ENCODE measurements around the gene TOMM6. TPM values are rescaled to one million over a fixed set of nuclear protein-coding genes. Genes with fewer than 3 reads are reported as not detected.

The TOMM6 gene
- total RNA-seq, 1 donor from 2014 or later: 203 TPM

DNA sequence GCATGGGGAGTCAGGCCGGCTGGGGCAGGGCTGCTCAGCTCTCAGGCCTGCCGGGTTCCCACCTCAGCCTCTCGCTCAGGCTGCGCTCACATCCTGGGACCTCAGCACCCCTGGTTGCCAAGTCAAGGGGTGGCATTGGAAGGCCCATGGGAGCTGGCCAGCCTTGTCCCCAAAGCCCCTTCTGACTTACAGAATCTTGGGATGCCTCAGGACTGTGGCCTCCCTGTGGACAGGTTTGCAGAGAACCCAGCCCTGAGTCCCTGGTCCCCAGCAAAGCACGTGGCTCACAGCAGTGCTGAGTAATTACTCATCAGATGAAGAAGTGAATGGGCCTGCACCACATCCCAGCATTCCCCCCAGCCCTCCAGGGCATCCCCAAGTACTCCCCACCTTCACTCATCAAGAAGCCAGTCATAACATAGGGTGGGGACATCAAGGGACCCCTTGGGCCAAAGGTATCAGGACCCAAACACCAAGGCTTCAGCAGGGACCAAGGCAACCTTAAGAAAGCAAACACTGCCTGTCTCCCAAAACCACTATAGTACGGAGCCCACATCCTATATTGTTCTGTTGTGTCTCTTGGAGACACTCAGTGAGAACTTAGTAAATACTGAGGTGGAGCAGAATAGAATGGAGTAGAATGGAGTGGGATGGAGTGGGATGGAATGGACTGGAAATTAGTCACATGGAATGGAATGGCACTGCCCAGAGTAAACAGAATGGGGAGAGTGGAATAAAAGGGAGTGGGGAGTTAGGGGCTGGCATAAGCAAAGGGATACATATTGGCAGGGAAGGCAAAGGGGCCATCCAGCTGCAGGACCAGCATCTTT is 43.9 kb upstream of the TOMM6 start:
- H3K9me3 Mint-ChIP-seq: no peaks in the 10 kb centered on the region
- no peak overlapping the region for H3K27ac Mint-ChIP-seq
- peaks cover 9% of the 10 kb centered on the region for H3K27me3 Mint-ChIP-seq
- DNase-seq (ENCODE audit: extremely low spot score, unreplicated experiment): no peak
- TF ChIP-seq, protein P1, sequence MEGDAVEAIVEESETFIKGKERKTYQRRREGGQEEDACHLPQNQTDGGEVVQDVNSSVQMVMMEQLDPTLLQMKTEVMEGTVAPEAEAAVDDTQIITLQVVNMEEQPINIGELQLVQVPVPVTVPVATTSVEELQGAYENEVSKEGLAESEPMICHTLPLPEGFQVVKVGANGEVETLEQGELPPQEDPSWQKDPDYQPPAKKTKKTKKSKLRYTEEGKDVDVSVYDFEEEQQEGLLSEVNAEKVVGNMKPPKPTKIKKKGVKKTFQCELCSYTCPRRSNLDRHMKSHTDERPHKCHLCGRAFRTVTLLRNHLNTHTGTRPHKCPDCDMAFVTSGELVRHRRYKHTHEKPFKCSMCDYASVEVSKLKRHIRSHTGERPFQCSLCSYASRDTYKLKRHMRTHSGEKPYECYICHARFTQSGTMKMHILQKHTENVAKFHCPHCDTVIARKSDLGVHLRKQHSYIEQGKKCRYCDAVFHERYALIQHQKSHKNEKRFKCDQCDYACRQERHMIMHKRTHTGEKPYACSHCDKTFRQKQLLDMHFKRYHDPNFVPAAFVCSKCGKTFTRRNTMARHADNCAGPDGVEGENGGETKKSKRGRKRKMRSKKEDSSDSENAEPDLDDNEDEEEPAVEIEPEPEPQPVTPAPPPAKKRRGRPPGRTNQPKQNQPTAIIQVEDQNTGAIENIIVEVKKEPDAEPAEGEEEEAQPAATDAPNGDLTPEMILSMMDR (conservative IDR thresholded peaks at IDR 0.05): no peak
- H3K4me3 Mint-ChIP-seq: no peak overlapping the region
- no peaks in the 10 kb centered on the region for H3K36me3 Mint-ChIP-seq
- H3K4me1 Mint-ChIP-seq (ENCODE audit: unreplicated experiment): no peaks in the 10 kb centered on the region

DNA sequence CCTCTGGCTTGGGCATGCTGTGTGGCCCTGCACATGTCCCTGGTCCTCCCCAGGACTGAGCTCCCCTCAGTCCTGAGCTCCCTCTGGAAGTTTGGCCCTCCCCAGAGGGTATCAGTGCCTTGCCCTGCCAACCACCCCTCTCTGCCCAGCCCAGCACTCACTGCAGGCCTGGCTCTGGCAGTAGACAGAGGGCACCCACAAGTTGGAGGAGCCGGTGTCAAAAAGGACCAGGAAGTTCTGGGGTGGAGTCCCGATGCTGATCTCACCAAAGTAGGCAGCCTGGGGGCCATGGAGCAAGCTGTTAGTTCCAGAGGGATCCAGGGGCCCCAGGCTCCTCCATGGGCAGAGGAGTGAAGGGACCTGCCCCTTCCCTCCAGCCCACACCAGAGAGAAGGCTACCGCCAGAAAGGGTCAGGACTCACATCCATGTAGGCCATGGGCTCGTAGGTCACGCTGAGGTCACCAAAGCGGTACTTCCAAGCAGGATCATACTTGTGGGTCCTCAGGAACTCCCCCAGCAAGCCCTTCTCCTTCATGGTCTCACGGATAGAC is 43.2 kb upstream of the TOMM6 start:
- DNase-seq (ENCODE audit: extremely low spot score, unreplicated experiment): no peak
- Mint-ChIP-seq H3K9me3 (no peaks in the 10 kb centered on the region), H3K4me3 (no peak overlapping the region), H3K36me3 (no peaks in the 10 kb centered on the region), H3K4me1 (ENCODE audit: unreplicated experiment) (no peaks in the 10 kb centered on the region), H3K27ac (no peak overlapping the region), H3K27me3 (peaks cover 9% of the 10 kb centered on the region)
- TF ChIP-seq, protein P1 (conservative IDR thresholded peaks at IDR 0.05): no peak

DNA sequence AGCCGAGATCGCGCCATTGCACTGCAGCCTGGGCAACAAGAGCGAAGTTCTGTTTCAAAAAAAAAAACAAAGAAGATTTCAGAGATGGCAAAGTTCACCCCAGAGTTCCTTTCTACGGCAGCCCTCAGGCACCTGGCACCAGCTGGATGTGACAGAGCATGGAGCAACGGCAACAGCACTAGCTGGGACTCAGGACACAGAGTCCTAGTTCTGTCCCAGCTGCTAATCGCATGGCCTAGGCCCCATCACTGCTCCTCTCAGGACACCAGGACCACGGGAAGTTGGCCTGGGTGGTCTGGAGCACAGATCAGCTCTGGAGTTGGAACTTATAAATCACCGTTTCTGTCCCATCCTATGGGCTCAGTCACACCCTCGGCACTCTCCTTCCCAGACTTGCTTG is 41.4 kb upstream of the TOMM6 start:
- no peak overlapping the region for H3K27ac Mint-ChIP-seq
- H3K4me1 Mint-ChIP-seq (ENCODE audit: unreplicated experiment): no peaks in the 10 kb centered on the region
- peaks cover 17% of the 10 kb centered on the region for H3K27me3 Mint-ChIP-seq
- H3K9me3 Mint-ChIP-seq: no peaks in the 10 kb centered on the region
- no peak overlapping the region for H3K4me3 Mint-ChIP-seq
- H3K36me3 Mint-ChIP-seq: no peaks in the 10 kb centered on the region
- TF ChIP-seq, protein P1 (conservative IDR thresholded peaks at IDR 0.05): no peak
- DNase-seq (ENCODE audit: extremely low spot score, unreplicated experiment): no peak

DNA sequence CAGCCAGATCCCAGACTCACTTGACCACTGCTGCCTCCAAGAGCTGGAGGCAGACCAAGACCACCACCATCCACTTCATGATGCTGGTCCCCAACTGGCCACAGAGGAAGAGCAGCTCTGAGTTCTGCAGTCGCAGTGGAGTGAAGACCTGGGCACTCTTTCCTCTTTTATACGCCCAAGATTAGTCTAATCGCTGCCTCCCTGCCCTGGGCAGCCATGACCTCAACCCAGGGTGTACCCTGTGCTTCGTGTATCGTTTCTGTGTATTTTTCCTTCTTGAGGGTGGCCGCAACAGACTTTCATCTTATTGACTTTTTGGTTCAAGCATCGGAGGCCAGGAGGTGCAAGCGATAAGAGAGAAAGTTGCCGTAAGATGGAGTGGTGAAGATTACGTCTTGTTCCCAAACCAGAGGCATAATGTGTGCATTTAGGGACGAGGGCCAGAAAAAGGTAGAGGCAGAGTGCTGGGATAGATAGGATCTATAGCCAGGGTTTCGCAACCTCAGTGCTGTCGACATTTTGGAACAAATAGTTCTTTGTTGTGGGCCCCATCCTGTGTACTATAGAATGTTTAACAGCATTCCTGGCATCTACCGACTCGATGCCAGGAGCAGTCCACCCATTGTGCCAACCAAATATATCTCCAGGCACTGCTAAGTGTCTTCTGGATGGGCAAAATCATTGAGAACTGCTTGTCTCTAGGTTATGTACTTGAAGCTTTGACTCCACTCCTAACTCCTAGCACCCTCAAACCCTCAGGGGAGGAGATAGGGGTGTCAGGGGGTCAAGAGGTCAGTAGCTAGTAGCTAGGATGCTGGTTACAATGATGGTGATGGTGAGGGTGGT is 40.0 kb upstream of the TOMM6 start, which contains the start of gene PGC:
Gene PGC, minus strand, starts transcription at position 142 of the 846 bp plus-strand sequence. Its CDS starts 63 bp downstream, at position 79.
- no peaks in the 10 kb centered on the region for H3K4me1 Mint-ChIP-seq (ENCODE audit: unreplicated experiment)
- H3K4me3 Mint-ChIP-seq: no peak within 1 kb of the TSS
- H3K9me3 Mint-ChIP-seq: no peaks in the 10 kb centered on the region
- TF ChIP-seq, protein P1 (conservative IDR thresholded peaks at IDR 0.05): no peak
- H3K27ac Mint-ChIP-seq: no peak within 1 kb of the TSS
- peaks cover 16% of the 10 kb centered on the region for H3K27me3 Mint-ChIP-seq
- no peaks in the 10 kb centered on the region for H3K36me3 Mint-ChIP-seq
- DNase-seq (ENCODE audit: extremely low spot score, unreplicated experiment): no peak

DNA sequence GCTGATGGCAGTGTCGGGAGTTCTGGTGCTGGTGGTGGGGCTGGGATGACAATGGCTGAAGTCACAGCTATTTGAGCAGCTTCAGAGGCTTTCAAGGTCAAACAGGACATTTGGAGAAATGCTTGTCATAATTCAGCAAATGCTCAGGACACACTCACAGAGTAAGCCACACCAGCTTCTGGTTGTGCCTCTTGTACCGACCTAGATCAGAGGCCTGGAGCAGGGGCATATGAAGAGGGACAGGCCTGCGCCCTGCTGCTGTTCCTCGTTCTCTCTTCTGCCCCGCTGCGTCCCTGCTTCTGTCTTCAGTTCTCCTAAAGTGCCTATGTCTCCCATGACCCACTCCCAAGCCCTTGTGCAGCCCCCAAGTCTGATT is 39.4 kb upstream of the TOMM6 start:
- H3K9me3 Mint-ChIP-seq: no peaks in the 10 kb centered on the region
- H3K4me3 Mint-ChIP-seq: no peak overlapping the region
- H3K27ac Mint-ChIP-seq: no peak overlapping the region
- H3K36me3 Mint-ChIP-seq: no peaks in the 10 kb centered on the region
- DNase-seq (ENCODE audit: extremely low spot score, unreplicated experiment): no peak
- TF ChIP-seq, protein P1 (conservative IDR thresholded peaks at IDR 0.05): no peak
- peaks cover 16% of the 10 kb centered on the region for H3K27me3 Mint-ChIP-seq
- H3K4me1 Mint-ChIP-seq (ENCODE audit: unreplicated experiment): no peaks in the 10 kb centered on the region
